K562 (cell line): ENCODE results near the gene VWA8. TPM values are rescaled to one million over a fixed set of nuclear protein-coding genes. Genes with fewer than 3 reads are reported as not detected.

Experiments
- ATAC-seq: fragments of 200-7000 bp; cut with Tn5 transposase; 3 replicates; pipeline ENCODE4 v1.9.1; 2020; ENCODE audit warnings: moderate library complexity
- BruUV-seq: library from RNA; stranded (reverse); fragments of 400-500 nt; replicated peaks from 2 replicates; lab custom pipeline; 2021; lab: Mats Ljungman, UMichigan
- CTCF ChIA-PET: fragments of 300-600 bp; formaldehyde crosslinking; extraction: SDS; loops from one replicate; lab custom pipeline; 2021; ENCODE audit warnings: low intra/inter-chr PET ratio; lab: Yijun Ruan, JAX
- POLR2A ChIA-PET: fragments of 300-600, 350-650 bp; sonication (Branson Sonifier 250); formaldehyde crosslinking; extraction: SDS; loops from one replicate; lab custom pipeline; 2021; ENCODE audit warnings: antibody characterized with exemption, inconsistent platforms; lab: Yijun Ruan, JAX
- DNase-seq, 4 experiments: peaks; one replicate each; pipeline versions ENCODE4 v3.0.0 to v3.0.0-alpha.2; 2011 to 2018; ENCODE audit warnings: low spot score in 3 of 4, mixed read lengths in 3 of 4; ENCODE audit errors: extremely low read depth in 1 of 4
- FAIRE-seq: peaks from 2 replicates; lab custom pipeline; 2011; peaks lifted over from hg19 to GRCh38; lab: Jason Lieb, UNC
- H2AFZ ChIP-seq: 2 replicates; pipeline ENCODE4 v1.6.0; 2011; ENCODE audit warnings: low read depth, low read length, control low read depth, inconsistent platforms
- H3K27ac ChIP-seq: fragments of 200-600 bp; 3 replicates; pipeline ENCODE4 v1.8.0; 2011; ENCODE audit warnings: low read depth, mild to moderate bottlenecking, control low read depth, inconsistent platforms, low read length, moderate library complexity, mixed read lengths; ENCODE audit errors: extremely low read depth
- H3K27me3 ChIP-seq, 2 experiments: fragments of 300-600 bp in 1 of 2; 2 replicates in 1 of 2; 3 replicates in 1 of 2; pipeline versions ENCODE4 v1.6.0 to v1.8.0; 2011; ENCODE audit warnings: inconsistent platforms in 2 of 2, low read length in 2 of 2, mild to moderate bottlenecking in 1 of 2, mixed read lengths in 1 of 2, moderate library complexity in 1 of 2; ENCODE audit not compliant: control insufficient read depth in 2 of 2, insufficient read depth in 2 of 2
- H3K36me3 ChIP-seq: fragments of 300-600 bp; 3 replicates; pipeline ENCODE4 v1.8.0; 2011; ENCODE audit warnings: mild to moderate bottlenecking, low read length, inconsistent platforms; ENCODE audit not compliant: control insufficient read depth, insufficient read depth
- H3K4me1 ChIP-seq, 2 experiments: fragments of 200-600 bp in 1 of 2; replicated peaks in 1 of 2; 2 replicates in 1 of 2; 3 replicates in 1 of 2; pipeline versions ENCODE4 v1.5.1 to v1.8.0; 2011; ENCODE audit warnings: inconsistent platforms in 2 of 2, low read length in 2 of 2, mild to moderate bottlenecking in 1 of 2, mixed read lengths in 1 of 2, moderate library complexity in 1 of 2; ENCODE audit not compliant: control insufficient read depth in 2 of 2, insufficient read depth in 2 of 2
- H3K4me2 ChIP-seq: 2 replicates; pipeline ENCODE4 v1.6.1; 2011; ENCODE audit warnings: low read length, control low read depth, inconsistent platforms, mixed read lengths; ENCODE audit not compliant: insufficient read depth
- H3K4me3 ChIP-seq: fragments of 200-600 bp; sonication (generic), shearing (Covaris generic); 2 replicates; pipeline ENCODE4 v1.5.1; 2016; ENCODE audit warnings: control low read depth, inconsistent platforms
- H3K79me2 ChIP-seq: fragments of 200-600 bp; 3 replicates; pipeline ENCODE4 v1.8.0; 2011; ENCODE audit warnings: low read length, inconsistent platforms; ENCODE audit not compliant: control insufficient read depth, insufficient read depth
- H3K9ac ChIP-seq, 2 experiments: 2 replicates each; pipeline versions ENCODE4 v1.6.0 to v1.6.1; 2011; ENCODE audit warnings: low read depth in 2 of 2, low read length in 2 of 2, control low read depth in 1 of 2, inconsistent platforms in 1 of 2, mild to moderate bottlenecking in 1 of 2, mixed read lengths in 1 of 2; ENCODE audit not compliant: insufficient read depth in 1 of 2
- H3K9me1 ChIP-seq: one replicate; pipeline ENCODE4 v1.6.0; 2011; ENCODE audit warnings: inconsistent platforms, mild to moderate bottlenecking, low read length, moderate library complexity; ENCODE audit not compliant: control insufficient read depth, insufficient read depth
- H3K9me3 ChIP-seq: replicated peaks from 2 replicates; pipeline ENCODE4 v1.5.1; 2011; ENCODE audit warnings: low read depth, low read length, inconsistent platforms; ENCODE audit not compliant: control insufficient read depth, insufficient read depth
- H4K20me1 ChIP-seq: replicated peaks from 2 replicates; pipeline ENCODE4 v1.6.1; 2011; ENCODE audit warnings: low read length, inconsistent platforms, mixed read lengths; ENCODE audit not compliant: control insufficient read depth, insufficient read depth
- ARID4B ChIP-seq: sonication (generic); formaldehyde crosslinking; IDR thresholded peaks from 2 replicates; pipeline ENCODE4 v1.8.0; 2022; ENCODE audit warnings: mild to moderate bottlenecking, missing genetic modification reagents
- BCL6 ChIP-seq: fragments of 250-450 bp; sonication (Bioruptor Pico); IDR thresholded peaks from 2 replicates; pipeline ENCODE4 v1.4.0; 2020
- C11orf30 ChIP-seq: fragments of 450-650 bp; IDR thresholded peaks from 2 replicates; pipeline ENCODE4 v1.6.1; 2016; ENCODE audit warnings: low read depth, mild to moderate bottlenecking
- DIDO1 ChIP-seq: fragments of 450-650 bp; IDR thresholded peaks from 2 replicates; pipeline ENCODE4 v1.6.1; 2016; ENCODE audit warnings: low read depth, missing biosample characterization, missing genetic modification characterization
- EGR1 ChIP-seq: fragments of 450-650 bp; conservative IDR thresholded peaks from 2 replicates; pipeline ENCODE4 v1.6.1; 2017; ENCODE audit warnings: mild to moderate bottlenecking
- ESRRA ChIP-seq: fragments of 450-650 bp; IDR thresholded peaks from 2 replicates; pipeline ENCODE4 v1.6.1; 2014; ENCODE audit warnings: low read depth, mild to moderate bottlenecking, moderate library complexity, borderline replicate concordance
- FOSL1 ChIP-seq: fragments of 200-800 bp; sonication (Bioruptor generic); conservative IDR thresholded peaks from 2 replicates; pipeline ENCODE4 v1.6.1; 2016; ENCODE audit warnings: missing genetic modification characterization, missing compliant biosample characterization
- FOXA3 ChIP-seq, 2 experiments: fragments of 450-650 bp in 1 of 2; sonication (generic) in 1 of 2; formaldehyde crosslinking; IDR thresholded peaks in 1 of 2; conservative IDR thresholded peaks in 1 of 2; 2 replicates each; pipeline versions ENCODE4 v1.4.0 to v1.8.0; 2020 to 2022; ENCODE audit warnings: mild to moderate bottlenecking in 2 of 2, missing genetic modification reagents in 1 of 2
- HCFC1 ChIP-seq: IDR thresholded peaks from 2 replicates; pipeline ENCODE4 v1.6.1; 2012; ENCODE audit warnings: low read depth, low read length, improper control_type of control experiment
- JUND ChIP-seq, 2 experiments: IDR thresholded peaks; 2 replicates in 1 of 2; 3 replicates in 1 of 2; pipeline ENCODE4 v1.6.1; 2011; ENCODE audit warnings: borderline replicate concordance in 2 of 2, low read depth in 2 of 2, low read length in 2 of 2, improper control_type of control experiment in 1 of 2, missing biosample characterization in 1 of 2, missing genetic modification characterization in 1 of 2, missing genetic modification reagents in 1 of 2
- MAFF ChIP-seq: IDR thresholded peaks from 2 replicates; pipeline ENCODE4 v1.6.1; 2012; ENCODE audit warnings: low read length, improper control_type of control experiment
- MAFG ChIP-seq: fragments of 450-650 bp; conservative IDR thresholded peaks from 2 replicates; pipeline ENCODE4 v1.6.1; 2016; ENCODE audit warnings: missing genetic modification characterization, missing compliant biosample characterization
- MEIS2 ChIP-seq: fragments of 450-650 bp; IDR thresholded peaks from 2 replicates; pipeline ENCODE4 v1.6.1; 2014; ENCODE audit warnings: mild to moderate bottlenecking; ENCODE audit not compliant: partially characterized antibody
- MYNN ChIP-seq, 2 experiments: sonication (generic); formaldehyde crosslinking in 1 of 2; IDR thresholded peaks; 2 replicates each; pipeline versions ENCODE4 v1.5.0 to v1.6.1; 2016 to 2020; ENCODE audit warnings: antibody characterized with exemption in 1 of 2, missing genetic modification reagents in 1 of 2
- ZNF143 ChIP-seq: sonication (generic); formaldehyde crosslinking; IDR thresholded peaks from 2 replicates; pipeline ENCODE4 v1.9.0; 2022; ENCODE audit warnings: mild to moderate bottlenecking, missing genetic modification reagents
- ZNF76 ChIP-seq: fragments of 250-450 bp; sonication (Bioruptor Pico); IDR thresholded peaks from 2 replicates; pipeline ENCODE4 v1.4.0; 2020; ENCODE audit warnings: mild to moderate bottlenecking, moderate library complexity, borderline replicate concordance
- WGBS: fragments of 100-300 bp; shearing (Covaris generic); methylation state at CpG from one replicate; pipeline ENCODE4 v1.1.6; 2016; ENCODE audit warnings: low coverage, mixed read lengths; ENCODE audit not compliant: insufficient coverage; ENCODE audit errors: missing lambda C conversion rate; 5-methylcytosine and 5-hydroxymethylcytosine counted together
- in situ Hi-C: fragments of 300-500 bp; cut with MboI; formaldehyde crosslinking; loops from 4 replicates; pipeline ENCODE4 v1.15.0; 2018; ENCODE audit warnings: inconsistent platforms, mixed read lengths
- intact Hi-C: fragments of 100-400 bp; cut with micrococcal nuclease; formaldehyde crosslinking; loops from 2 replicates; pipeline ENCODE4 v1.14.2; 2022
- polyA plus RNA-seq, 8 experiments: library from polyadenylated mRNA; depleted of rRNA in 4 of 8; stranded (reverse) in 5 of 8; unstranded in 3 of 8; fragments of >200 nt; fragmentation: Nextera tagmentation in 2 of 8; fragmentation: Illumina TruSeq in 1 of 8; extraction: Ambion mirVana in 2 of 8; extraction: Trizol in 1 of 8; gene quantifications; 2 replicates each; pipeline versions ENCODE4 v1.2.1 to v1.2.3, GENCODE V29; 2011 to 2014; ENCODE audit warnings: inconsistent platforms in 1 of 8, missing spikeins in 1 of 8
- total RNA-seq, 7 experiments: library from RNA; depleted of rRNA in 6 of 7; stranded (reverse); fragments of >200 nt in 6 of 7; fragmentation: Illumina TruSeq in 2 of 7; extraction: Trizol in 2 of 7; gene quantifications; 2 replicates each; pipeline versions ENCODE4 v1.2.1 to v1.2.3, GENCODE V29; 2011 to 2021; ENCODE audit warnings: low replicate concordance in 1 of 7

The VWA8 gene
- total and polyA plus RNA-seq, 9 of the 15 experiments (the other 6 are each of a cell fraction or from before 2014, with no cell fraction given): 2.1 to 18.5 (median 13.3) TPM

GRCh38 chr13:41605319-41606285, 355.3 kb downstream of the VWA8 start (continued):
- TF ChIP-seq FOXA3 (CRISPR knock-in tag; conservative IDR thresholded peaks at IDR 0.05 in 1 of 2, IDR thresholded peaks at IDR 0.05 in 1 of 2) (no peak), EGR1 (no peak), MAFG (tag) (peak; percentile 81), ESRRA (no peak), MAFF (peak; percentile 80), C11orf30 (peak; percentile 74), ZNF143 (CRISPR knock-in tag) (no peak), BCL6 (CRISPR knock-in tag) (no peak)

GRCh38 chr13:41603917-41604316, 357.0 kb downstream of the VWA8 start:
- in situ Hi-C loops (no loop called here), intact Hi-C loops (no loop called here)
- H3K79me2 ChIP-seq: no peaks in the 10 kb centered on the region
- H3K27ac ChIP-seq: no peak overlapping the region
- no peaks in the 10 kb centered on the region; the same call in 1 of the 2 replicates for H4K20me1 ChIP-seq
- 0 out of 3 replicates have a peak, but pooled peaks have one; percentile 42 for ATAC-seq
- 45% methylated on average over 1 of the region's 1 CpG for WGBS
- no peak overlapping the region for H3K4me2 ChIP-seq
- POLR2A ChIA-PET: no interaction called here
- H3K36me3 ChIP-seq: peaks cover 23% of the 10 kb centered on the region
- H3K9ac ChIP-seq: no peak overlapping the region
- H3K27me3 ChIP-seq: no peaks in the 10 kb centered on the region
- CTCF ChIA-PET: no interaction called here
- H3K9me1 ChIP-seq: no peaks in the 10 kb centered on the region
- no peak for FAIRE-seq
- H3K4me3 ChIP-seq: no peak overlapping the region
- H3K4me1 ChIP-seq: no peaks in the 10 kb centered on the region
- no TSS peak for BruUV-seq
- H3K9me3 ChIP-seq: no peaks in the 10 kb centered on the region
- DNase-seq: peak; percentile 11 to 30 (median 12)
- H2AFZ ChIP-seq: no peak overlapping the region
- TF ChIP-seq ZNF76 (CRISPR knock-in tag): no peak
- no peak for TF ChIP-seq ARID4B (CRISPR knock-in tag)
- TF ChIP-seq MEIS2: no peak
- no peak; the same call in 1 of the 2 replicates for TF ChIP-seq JUND (IDR thresholded peaks at IDR 0.05; ENCODE audit: borderline replicate concordance, low read depth, low read length)
- TF ChIP-seq JUND (tag; IDR thresholded peaks at IDR 0.05; ENCODE audit: borderline replicate concordance, low read depth, low read length): 0 out of 3 replicates have a peak, but pooled peaks have one; percentile 18
- no peak for TF ChIP-seq DIDO1 (tag)
- TF ChIP-seq HCFC1: no peak
- no peak for TF ChIP-seq MYNN (IDR thresholded peaks at IDR 0.05)
- TF ChIP-seq MYNN (CRISPR knock-in tag; IDR thresholded peaks at IDR 0.05): no peak
- peak; percentile 46; the same call in 1 of the 2 replicates for TF ChIP-seq FOSL1 (tag)
